ENCODE results near the gene CPA2. TPM values are rescaled to one million over a fixed set of nuclear protein-coding genes. Genes with fewer than 3 reads are reported as not detected.

CPA2 gene
- polyA plus RNA-seq, 1 of the 3 experiments (the other 2 are of a cell fraction): 0.03 TPM

GRCh38 chr7:130219871-130220270 is 46.8 kb upstream of the CPA2 start (continued):
- TF ChIP-seq, protein P1, sequence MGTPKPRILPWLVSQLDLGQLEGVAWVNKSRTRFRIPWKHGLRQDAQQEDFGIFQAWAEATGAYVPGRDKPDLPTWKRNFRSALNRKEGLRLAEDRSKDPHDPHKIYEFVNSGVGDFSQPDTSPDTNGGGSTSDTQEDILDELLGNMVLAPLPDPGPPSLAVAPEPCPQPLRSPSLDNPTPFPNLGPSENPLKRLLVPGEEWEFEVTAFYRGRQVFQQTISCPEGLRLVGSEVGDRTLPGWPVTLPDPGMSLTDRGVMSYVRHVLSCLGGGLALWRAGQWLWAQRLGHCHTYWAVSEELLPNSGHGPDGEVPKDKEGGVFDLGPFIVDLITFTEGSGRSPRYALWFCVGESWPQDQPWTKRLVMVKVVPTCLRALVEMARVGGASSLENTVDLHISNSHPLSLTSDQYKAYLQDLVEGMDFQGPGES (IDR thresholded peaks at IDR 0.05; ENCODE audit: low read depth, low read length): no peak
- no peak for TF ChIP-seq FOXJ3 (CRISPR knock-in tag; IDR thresholded peaks at IDR 0.05)
- TF ChIP-seq, protein P2, sequence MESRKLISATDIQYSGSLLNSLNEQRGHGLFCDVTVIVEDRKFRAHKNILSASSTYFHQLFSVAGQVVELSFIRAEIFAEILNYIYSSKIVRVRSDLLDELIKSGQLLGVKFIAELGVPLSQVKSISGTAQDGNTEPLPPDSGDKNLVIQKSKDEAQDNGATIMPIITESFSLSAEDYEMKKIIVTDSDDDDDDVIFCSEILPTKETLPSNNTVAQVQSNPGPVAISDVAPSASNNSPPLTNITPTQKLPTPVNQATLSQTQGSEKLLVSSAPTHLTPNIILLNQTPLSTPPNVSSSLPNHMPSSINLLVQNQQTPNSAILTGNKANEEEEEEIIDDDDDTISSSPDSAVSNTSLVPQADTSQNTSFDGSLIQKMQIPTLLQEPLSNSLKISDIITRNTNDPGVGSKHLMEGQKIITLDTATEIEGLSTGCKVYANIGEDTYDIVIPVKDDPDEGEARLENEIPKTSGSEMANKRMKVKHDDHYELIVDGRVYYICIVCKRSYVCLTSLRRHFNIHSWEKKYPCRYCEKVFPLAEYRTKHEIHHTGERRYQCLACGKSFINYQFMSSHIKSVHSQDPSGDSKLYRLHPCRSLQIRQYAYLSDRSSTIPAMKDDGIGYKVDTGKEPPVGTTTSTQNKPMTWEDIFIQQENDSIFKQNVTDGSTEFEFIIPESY (IDR thresholded peaks at IDR 0.05; ENCODE audit: borderline replicate concordance, low read depth): no peak
- no peak for TF ChIP-seq POLR2AphosphoS5 (IDR thresholded peaks at IDR 0.05; ENCODE audit: low read depth, low read length)

GRCh38 chr7:130221746-130222145 is 44.9 kb upstream of the CPA2 start:
- Histone ChIP-seq H4K20me1 (ENCODE audit: insufficient read depth) (no peaks in the 10 kb centered on the region), H3K9ac (no peak overlapping the region), H3K27me3 (ENCODE audit: insufficient read depth) (no peaks in the 10 kb centered on the region), H3K9me3 (no peaks in the 10 kb centered on the region), H3K4me2 (no peak overlapping the region), H3K4me3 (ENCODE audit: low read depth in 2 of 2, low read length in 1 of 2) (no peak overlapping the region), H3K79me2 (ENCODE audit: insufficient read depth) (no peaks in the 10 kb centered on the region), H3K27ac (ENCODE audit: low read depth in 2 of 2, low read length in 1 of 2) (no peak overlapping the region), H3F3A (replicated peaks; ENCODE audit: insufficient read depth) (no peaks in the 10 kb centered on the region), H3K36me3 (replicated peaks in 1 of 2; ENCODE audit: control insufficient read depth in 1 of 2, insufficient read depth in 2 of 2, low read length in 1 of 2) (no peaks in the 10 kb centered on the region), H2AFZ (ENCODE audit: low read depth) (no peak overlapping the region), H3K4me1 (ENCODE audit: control insufficient read depth in 1 of 2, insufficient read depth in 2 of 2, low read depth in 1 of 2, low read length in 1 of 2) (no peaks in the 10 kb centered on the region), H3K9me2 (no peaks in the 10 kb centered on the region)
- TF ChIP-seq MEF2A (IDR thresholded peaks at IDR 0.05; ENCODE audit: borderline replicate concordance, low read depth): no peak
- TF ChIP-seq FOXJ3 (CRISPR knock-in tag; IDR thresholded peaks at IDR 0.05): no peak
- TF ChIP-seq SIN3A (IDR thresholded peaks at IDR 0.05; ENCODE audit: borderline replicate concordance, low read depth, low read length): no peak
- no peak for TF ChIP-seq RFX5 (IDR thresholded peaks at IDR 0.05; ENCODE audit: low read length)
- no peak for TF ChIP-seq SMC3 (IDR thresholded peaks at IDR 0.05; ENCODE audit: low read depth, low read length)
- no peak for TF ChIP-seq TAF1 (IDR thresholded peaks at IDR 0.05; ENCODE audit: borderline replicate concordance, low read depth, low read length)
- TF ChIP-seq, protein P3, sequence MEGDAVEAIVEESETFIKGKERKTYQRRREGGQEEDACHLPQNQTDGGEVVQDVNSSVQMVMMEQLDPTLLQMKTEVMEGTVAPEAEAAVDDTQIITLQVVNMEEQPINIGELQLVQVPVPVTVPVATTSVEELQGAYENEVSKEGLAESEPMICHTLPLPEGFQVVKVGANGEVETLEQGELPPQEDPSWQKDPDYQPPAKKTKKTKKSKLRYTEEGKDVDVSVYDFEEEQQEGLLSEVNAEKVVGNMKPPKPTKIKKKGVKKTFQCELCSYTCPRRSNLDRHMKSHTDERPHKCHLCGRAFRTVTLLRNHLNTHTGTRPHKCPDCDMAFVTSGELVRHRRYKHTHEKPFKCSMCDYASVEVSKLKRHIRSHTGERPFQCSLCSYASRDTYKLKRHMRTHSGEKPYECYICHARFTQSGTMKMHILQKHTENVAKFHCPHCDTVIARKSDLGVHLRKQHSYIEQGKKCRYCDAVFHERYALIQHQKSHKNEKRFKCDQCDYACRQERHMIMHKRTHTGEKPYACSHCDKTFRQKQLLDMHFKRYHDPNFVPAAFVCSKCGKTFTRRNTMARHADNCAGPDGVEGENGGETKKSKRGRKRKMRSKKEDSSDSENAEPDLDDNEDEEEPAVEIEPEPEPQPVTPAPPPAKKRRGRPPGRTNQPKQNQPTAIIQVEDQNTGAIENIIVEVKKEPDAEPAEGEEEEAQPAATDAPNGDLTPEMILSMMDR (IDR thresholded peaks at IDR 0.05): no peak
- TF ChIP-seq GABPA (IDR thresholded peaks at IDR 0.05; ENCODE audit: low read depth): no peak
- no peak for TF ChIP-seq JUND (IDR thresholded peaks at IDR 0.05)
- POLR2A ChIA-PET: interaction anchor here (1.5 kb wide), 1 partner anchor 17 kb away, joined by 3 read pairs; the partner anchor contains the start of gene TMEM209
- CTCF ChIA-PET: interaction anchor here (1.3 kb wide), 1 partner anchor 9 kb away, joined by 3 read pairs; no protein-coding TSS in a partner anchor
- 88% methylated on average over 4 of the region's 4 CpGs for WGBS (ENCODE audit: low lambda C conversion rate)
- DNase-seq: no peak
